K562 (cell line): Measurements from ENCODE around the gene MFAP3. TPM values are rescaled to one million over a fixed set of nuclear protein-coding genes. Genes with fewer than 3 reads are reported as not detected.

Source experiments
- BCLAF1 ChIP-seq, 2 experiments: fragments of 450-650 bp in 1 of 2; IDR thresholded peaks; 2 replicates each; pipeline ENCODE4 v1.6.1; 2011 to 2017; ENCODE audit warnings: low read depth in 2 of 2, antibody characterized with exemption in 1 of 2, borderline replicate concordance in 1 of 2, low read length in 1 of 2, mild to moderate bottlenecking in 1 of 2, mixed read lengths in 1 of 2; ENCODE audit not compliant: control insufficient read depth in 1 of 2
- E4F1 ChIP-seq: fragments of 250-450 bp; sonication (Bioruptor Pico); IDR thresholded peaks from 2 replicates; pipeline ENCODE4 v1.5.0; 2021; ENCODE audit warnings: mild to moderate bottlenecking, borderline replicate concordance
- HEY1 ChIP-seq: fragments of 250-450 bp; sonication (Bioruptor Pico); IDR thresholded peaks from 2 replicates; pipeline ENCODE4 v1.5.0; 2020; ENCODE audit warnings: mild to moderate bottlenecking, moderate library complexity, borderline replicate concordance
- HLTF ChIP-seq: fragments of 450-650 bp; IDR thresholded peaks from 2 replicates; pipeline ENCODE4 v1.6.1; 2016
- JUN ChIP-seq, 2 experiments: sonication (generic) in 1 of 2; formaldehyde crosslinking in 1 of 2; IDR thresholded peaks; 2 replicates each; pipeline versions ENCODE4 v1.6.1 to v1.8.0; 2012 to 2022; ENCODE audit warnings: borderline replicate concordance in 2 of 2, mild to moderate bottlenecking in 2 of 2, improper control_type of control experiment in 1 of 2, low read depth in 1 of 2, low read length in 1 of 2, missing genetic modification reagents in 1 of 2
- MCM3 ChIP-seq: fragments of 450-650 bp; IDR thresholded peaks from 2 replicates; pipeline ENCODE4 v1.6.1; 2016
- POLR2A ChIP-seq: fragments of 450-650 bp; conservative IDR thresholded peaks from 2 replicates; pipeline ENCODE4 v1.6.1; 2016
- PTTG1 ChIP-seq: fragments of 450-650 bp; IDR thresholded peaks from 2 replicates; pipeline ENCODE4 v1.6.1; 2016; ENCODE audit warnings: low read depth, mild to moderate bottlenecking, missing genetic modification characterization, missing compliant biosample characterization
- RBM25 ChIP-seq: fragments of 200-400 bp; formaldehyde crosslinking; IDR thresholded peaks from 2 replicates; pipeline ENCODE4 v1.6.1; 2018; ENCODE audit warnings: low read length, low read depth, moderate library complexity; ENCODE audit not compliant: severe bottlenecking
- SMARCA5 ChIP-seq: fragments of 450-650 bp; IDR thresholded peaks from 2 replicates; pipeline ENCODE4 v1.6.1; 2016
- THRB ChIP-seq: fragments of 450-650 bp; formaldehyde crosslinking; conservative IDR thresholded peaks from 2 replicates; pipeline ENCODE4 v1.4.0; 2022; ENCODE audit warnings: mild to moderate bottlenecking, missing genetic modification characterization
- ZNF518B ChIP-seq: fragments of 250-450 bp; sonication (Bioruptor Pico); IDR thresholded peaks from 2 replicates; pipeline ENCODE4 v1.5.0; 2021; ENCODE audit warnings: mild to moderate bottlenecking, moderate library complexity
- polyA plus RNA-seq, 8 experiments: library from polyadenylated mRNA; depleted of rRNA in 4 of 8; stranded (reverse) in 5 of 8; unstranded in 3 of 8; fragments of >200 nt; fragmentation: Nextera tagmentation in 2 of 8; fragmentation: Illumina TruSeq in 1 of 8; extraction: Ambion mirVana in 2 of 8; extraction: Trizol in 1 of 8; gene quantifications; 2 replicates each; pipeline versions ENCODE4 v1.2.1 to v1.2.3, GENCODE V29; 2011 to 2014; ENCODE audit warnings: inconsistent platforms in 1 of 8, missing spikeins in 1 of 8
- total RNA-seq, 7 experiments: library from RNA; depleted of rRNA in 6 of 7; stranded (reverse); fragments of >200 nt in 6 of 7; fragmentation: Illumina TruSeq in 2 of 7; extraction: Trizol in 2 of 7; gene quantifications; 2 replicates each; pipeline versions ENCODE4 v1.2.1 to v1.2.3, GENCODE V29; 2011 to 2021; ENCODE audit warnings: low replicate concordance in 1 of 7
- TF ChIP-seq, protein P1 (sequence below): sonication (generic); formaldehyde crosslinking; IDR thresholded peaks from 2 replicates; pipeline ENCODE4 v1.5.0; 2020; ENCODE audit warnings: missing genetic modification reagents

The MFAP3 gene
- total and polyA plus RNA-seq, 9 of the 15 experiments (the other 6 are each of a cell fraction or from before 2014, with no cell fraction given), result 9.5 to 39.1 (median 20.7) TPM

GRCh38 chr5:154038707-154039457 lies at the start of gene MFAP3, which contains the start of gene FAM114A2 (continued):
- peak in 1 of 2 experiments; percentile 86; a peak in 2 of 4 replicates for TF ChIP-seq BCLAF1 (IDR thresholded peaks at IDR 0.05; ENCODE audit: borderline replicate concordance in 1 of 2, control insufficient read depth in 1 of 2, low read depth in 2 of 2, low read length in 1 of 2)
- no peak for TF ChIP-seq JUN (IDR thresholded peaks at IDR 0.05; ENCODE audit: borderline replicate concordance, low read depth, low read length)
- TF ChIP-seq JUN (CRISPR knock-in tag; IDR thresholded peaks at IDR 0.05; ENCODE audit: borderline replicate concordance), result peak; percentile 54; the same call in 1 of the 2 replicates
- TF ChIP-seq, protein P1, sequence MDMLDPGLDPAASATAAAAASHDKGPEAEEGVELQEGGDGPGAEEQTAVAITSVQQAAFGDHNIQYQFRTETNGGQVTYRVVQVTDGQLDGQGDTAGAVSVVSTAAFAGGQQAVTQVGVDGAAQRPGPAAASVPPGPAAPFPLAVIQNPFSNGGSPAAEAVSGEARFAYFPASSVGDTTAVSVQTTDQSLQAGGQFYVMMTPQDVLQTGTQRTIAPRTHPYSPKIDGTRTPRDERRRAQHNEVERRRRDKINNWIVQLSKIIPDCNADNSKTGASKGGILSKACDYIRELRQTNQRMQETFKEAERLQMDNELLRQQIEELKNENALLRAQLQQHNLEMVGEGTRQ, result no peak
- TF ChIP-seq MCM3, result no peak
- TF ChIP-seq ZNF518B (CRISPR knock-in tag), result no peak
- 0 out of 2 replicates have a peak, but pooled peaks have one; percentile 31 for TF ChIP-seq HLTF
- TF ChIP-seq POLR2A, result peak; percentile 95
- TF ChIP-seq SMARCA5, result no peak
- TF ChIP-seq THRB (CRISPR knock-in tag), result 0 out of 2 replicates have a peak, but pooled peaks have one; percentile 42
- TF ChIP-seq E4F1, result no peak
- TF ChIP-seq PTTG1, result no peak
- no peak for TF ChIP-seq RBM25
- no peak for TF ChIP-seq HEY1
